Subcutaneous abdominal adipose tissue (tissue), 5 donors: ENCODE results near the gene RANBP17.
"Not testable (repeated sequence)": the region's sequence is repeated elsewhere in the genome, so short reads cannot be mapped to it uniquely, and the experiment has no call there.

Experiments
- H3K27ac ChIP-seq: one replicate; pipeline ENCODE4 v1.7.0; 2013; ENCODE audit warnings: low read depth, mild to moderate bottlenecking, inconsistent platforms, low read length, moderate library complexity
- H3K27me3 ChIP-seq, 5 donors: one replicate each; pipeline ENCODE4 v1.7.0; 2013; ENCODE audit warnings: low read length in 5 of 5, inconsistent platforms in 1 of 5; ENCODE audit not compliant: control insufficient read depth in 5 of 5, insufficient read depth in 4 of 5
- H3K36me3 ChIP-seq, 5 donors: one replicate each; pipeline ENCODE4 v1.7.0; 2013; ENCODE audit warnings: low read length in 5 of 5; ENCODE audit not compliant: control insufficient read depth in 5 of 5, insufficient read depth in 5 of 5
- H3K4me1 ChIP-seq, 5 donors: one replicate each; pipeline ENCODE4 v1.7.0; 2013; ENCODE audit warnings: low read length in 5 of 5, mild to moderate bottlenecking in 3 of 5, moderate library complexity in 1 of 5; ENCODE audit not compliant: control insufficient read depth in 5 of 5, insufficient read depth in 5 of 5
- H3K4me3 ChIP-seq, 5 donors: one replicate each; pipeline ENCODE4 v1.7.0; 2013; ENCODE audit warnings: low read length in 5 of 5, low read depth in 1 of 5
- H3K9ac ChIP-seq, 5 donors: one replicate each; pipeline ENCODE4 v1.7.0; 2013; ENCODE audit warnings: low read length in 5 of 5, mild to moderate bottlenecking in 4 of 5, moderate library complexity in 3 of 5
- H3K9me3 ChIP-seq, 5 donors: one replicate each; pipeline ENCODE4 v1.7.0; 2013; ENCODE audit warnings: low read length in 5 of 5; ENCODE audit not compliant: control insufficient read depth in 5 of 5
- donor health status: healthy.
- donor health status: healthy.
- donor health status: healthy.
- donor health status: healthy.
- donor health status: healthy.

RANBP17 gene

GRCh38 chr5:171032435-171032973, 170.7 kb downstream of the RANBP17 start:
- Histone ChIP-seq H3K36me3 (no peaks in the 10 kb centered on the region), H3K27ac (no peak overlapping the region), H3K4me1 (no peaks in the 10 kb centered on the region)

GRCh38 chr5:171041893-171042292, 180.1 kb downstream of the RANBP17 start:
- not testable (repeated sequence) for H3K27ac ChIP-seq, H3K4me3 ChIP-seq

More at GRCh38 chr5:171032435-171032973, 170.7 kb downstream of the RANBP17 start:
- Histone ChIP-seq H3K9ac (no peak overlapping the region), H3K27me3 (no peaks in the 10 kb centered on the region), H3K4me3 (no peak overlapping the region), H3K9me3 (no peaks in the 10 kb centered on the region)

GRCh38 chr5:171050916-171051315, 189.1 kb downstream of the RANBP17 start:
- no peak overlapping the region for H3K9ac ChIP-seq
- no peaks in the 10 kb centered on the region for H3K4me1 ChIP-seq
- H3K36me3 ChIP-seq: peaks cover 0 to 5% (median 0%) of the 10 kb centered on the region in 5 donors
- no peaks in the 10 kb centered on the region for H3K27me3 ChIP-seq
- no peak overlapping the region for H3K4me3 ChIP-seq
- H3K9me3 ChIP-seq: peaks cover 0 to 8% (median 5%) of the 10 kb centered on the region in 5 donors
- no peak overlapping the region for H3K27ac ChIP-seq

More at GRCh38 chr5:171041893-171042292, 180.1 kb downstream of the RANBP17 start:
- H3K9ac ChIP-seq, H3K36me3 ChIP-seq, H3K4me1 ChIP-seq, H3K9me3 ChIP-seq, H3K27me3 ChIP-seq: not testable (repeated sequence)

- Histone ChIP-seq H3K9ac (no peak overlapping the region), H3K27me3 (no peaks in the 10 kb centered on the region), H3K27ac (no peak overlapping the region), H3K36me3 (peaks cover 0 to 5% (median 0%) of the 10 kb centered on the region in 5 donors), H3K4me3 (no peak overlapping the region), H3K4me1 (no peaks in the 10 kb centered on the region), H3K9me3 (peaks cover 0 to 19% (median 5%) of the 10 kb centered on the region in 5 donors)
Measured at GRCh38 chr5:171055875-171056454, 194.1 kb downstream of the RANBP17 start.

- H3K27me3 ChIP-seq: no peaks in the 10 kb centered on the region
- peaks cover 4 to 28% (median 21%) of the 10 kb centered on the region in 5 donors for H3K9me3 ChIP-seq
- no peaks in the 10 kb centered on the region for H3K4me1 ChIP-seq
- no peak overlapping the region for H3K9ac ChIP-seq
- H3K36me3 ChIP-seq: peaks cover 0 to 3% (median 0%) of the 10 kb centered on the region in 5 donors
- H3K4me3 ChIP-seq: no peak overlapping the region
- H3K27ac ChIP-seq: no peak overlapping the region
Measured at GRCh38 chr5:171067540-171068130, 205.8 kb downstream of the RANBP17 start.

GRCh38 chr5:171074747-171075146, 212.9 kb downstream of the RANBP17 start:
- H3K36me3 ChIP-seq: peaks cover 0 to 4% (median 0%) of the 10 kb centered on the region in 5 donors
- H3K4me3 ChIP-seq: no peak overlapping the region
- H3K4me1 ChIP-seq: no peaks in the 10 kb centered on the region

GRCh38 chr5:171080186-171080938, 218.5 kb downstream of the RANBP17 start:
- H3K9ac ChIP-seq: no peak overlapping the region
- H3K36me3 ChIP-seq: peaks cover 0 to 4% (median 0%) of the 10 kb centered on the region in 5 donors
- peaks cover 0 to 7% (median 0%) of the 10 kb centered on the region in 5 donors for H3K9me3 ChIP-seq
- H3K4me1 ChIP-seq: no peaks in the 10 kb centered on the region
- H3K27me3 ChIP-seq: no peaks in the 10 kb centered on the region
- no peak overlapping the region for H3K4me3 ChIP-seq
- H3K27ac ChIP-seq: no peak overlapping the region

More at GRCh38 chr5:171074747-171075146, 212.9 kb downstream of the RANBP17 start:
- H3K9ac ChIP-seq: no peak overlapping the region
- no peaks in the 10 kb centered on the region for H3K27me3 ChIP-seq
- H3K27ac ChIP-seq: no peak overlapping the region
- H3K9me3 ChIP-seq: peaks cover 0 to 7% (median 0%) of the 10 kb centered on the region in 5 donors

- Histone ChIP-seq H3K27ac (no peak overlapping the region), H3K9me3 (peaks cover 0 to 7% (median 0%) of the 10 kb centered on the region in 5 donors), H3K9ac (no peak overlapping the region), H3K36me3 (peaks cover 0 to 4% (median 0%) of the 10 kb centered on the region in 5 donors), H3K4me3 (no peak overlapping the region), H3K27me3 (no peaks in the 10 kb centered on the region), H3K4me1 (no peaks in the 10 kb centered on the region)
Measured at GRCh38 chr5:171081319-171081718, 219.5 kb downstream of the RANBP17 start.

- H3K4me3 ChIP-seq: no peak overlapping the region
- no peak overlapping the region for H3K27ac ChIP-seq
- H3K36me3 ChIP-seq: no peaks in the 10 kb centered on the region
- peaks cover 0 to 7% (median 0%) of the 10 kb centered on the region in 5 donors for H3K9me3 ChIP-seq
- no peaks in the 10 kb centered on the region for H3K27me3 ChIP-seq
- no peak overlapping the region for H3K9ac ChIP-seq
- H3K4me1 ChIP-seq: no peaks in the 10 kb centered on the region
Measured at GRCh38 chr5:171092194-171092593, 230.4 kb downstream of the RANBP17 start.

GRCh38 chr5:171093598-171093997, 231.8 kb downstream of the RANBP17 start:
- no peaks in the 10 kb centered on the region for H3K4me1 ChIP-seq
- H3K27ac ChIP-seq: no peak overlapping the region
- no peaks in the 10 kb centered on the region for H3K27me3 ChIP-seq
- no peak overlapping the region for H3K4me3 ChIP-seq
- H3K9ac ChIP-seq: no peak overlapping the region
- H3K36me3 ChIP-seq: no peaks in the 10 kb centered on the region
- peaks cover 0 to 7% (median 0%) of the 10 kb centered on the region in 5 donors for H3K9me3 ChIP-seq
